ENCODE results near the gene TMEM87A.

- TF ChIP-seq CEBPB (IDR thresholded peaks at IDR 0.05; ENCODE audit: low read depth, low read length) (no peak), ASH2L (IDR thresholded peaks at IDR 0.05; ENCODE audit: low read length) (no peak), SIX5 (IDR thresholded peaks at IDR 0.05; ENCODE audit: low read depth, low read length) (no peak), POLR2AphosphoS5 (IDR thresholded peaks at IDR 0.05; ENCODE audit: low read depth, low read length) (no peak), CTCF (IDR thresholded peaks at IDR 0.05; ENCODE audit: control extremely low read depth in 1 of 3, insufficient read depth in 1 of 3, low read depth in 1 of 3, low read length in 3 of 3) (no peak), MAX (IDR thresholded peaks at IDR 0.05) (no peak), HDAC2 (IDR thresholded peaks at IDR 0.05; ENCODE audit: borderline replicate concordance in 1 of 2, low read depth in 2 of 2, low read length in 2 of 2) (no peak), TBP (IDR thresholded peaks at IDR 0.05; ENCODE audit: low read depth, low read length) (no peak), SRF (IDR thresholded peaks at IDR 0.05; ENCODE audit: low read depth, low read length) (no peak), RXRA (IDR thresholded peaks at IDR 0.05; ENCODE audit: insufficient read depth, low read depth, low read length) (no peak), E2F6 (IDR thresholded peaks at IDR 0.05) (no peak)
Measured at GRCh38 chr15:42270551-42270950, 2.7 kb downstream of the TMEM87A start.
